Large intestine (tissue), 3 donors: ENCODE data around the gene PRR9. TPM values are rescaled to one million over a fixed set of nuclear protein-coding genes. Genes with fewer than 3 reads are reported as not detected.

Source experiments
- DNase-seq, 2 donors: peaks; one replicate each; pipeline versions ENCODE4 v3.0.0 to v3.0.0-alpha.2; 2013
- H3K27ac ChIP-seq: one replicate; pipeline ENCODE4 v1.5.1; 2013; ENCODE audit warnings: low read length
- H3K27me3 ChIP-seq: 2 replicates; pipeline ENCODE4 v1.6.1; 2013; ENCODE audit warnings: low read length; ENCODE audit not compliant: control insufficient read depth, insufficient read depth
- H3K36me3 ChIP-seq: 2 replicates; pipeline ENCODE4 v1.6.1; 2013; ENCODE audit warnings: low read length; ENCODE audit not compliant: control insufficient read depth, insufficient read depth
- H3K4me1 ChIP-seq: one replicate; pipeline ENCODE4 v1.6.1; 2013; ENCODE audit warnings: low read length; ENCODE audit not compliant: control insufficient read depth, insufficient read depth
- H3K4me3 ChIP-seq: one replicate; pipeline ENCODE4 v1.5.1; 2013; ENCODE audit warnings: low read length
- H3K9me3 ChIP-seq: one replicate; pipeline ENCODE4 v1.6.1; 2013; ENCODE audit warnings: mild to moderate bottlenecking, low read depth, low read length, moderate library complexity; ENCODE audit not compliant: control insufficient read depth
- WGBS: methylation state at CpG from one replicate; pipeline ENCODE4 v1.1.5; 2013; ENCODE audit warnings: low lambda C conversion rate; ENCODE audit not compliant: insufficient coverage; 5-methylcytosine and 5-hydroxymethylcytosine counted together
- polyA plus RNA-seq: library from polyadenylated mRNA; unstranded; fragments of 120-200 nt; gene quantifications from one replicate; pipeline ENCODE4 v1.2.1, GENCODE V29; 2013

PRR9 gene
- polyA plus RNA-seq, 1 donor = 0.06 TPM

GRCh38 chr1:153262070-153262366 is 44.6 kb downstream of the PRR9 start:
- no peaks in the 10 kb centered on the region for H3K9me3 ChIP-seq
- H3K36me3 ChIP-seq = no peaks in the 10 kb centered on the region
- DNase-seq = no peak
- H3K27ac ChIP-seq = no peak overlapping the region
- no CpG with 5 or more reads among the region's 6 CpGs for WGBS
- H3K4me3 ChIP-seq = no peak overlapping the region
- H3K27me3 ChIP-seq = peaks cover 66% of the 10 kb centered on the region
- H3K4me1 ChIP-seq = peaks cover 3% of the 10 kb centered on the region

DNA sequence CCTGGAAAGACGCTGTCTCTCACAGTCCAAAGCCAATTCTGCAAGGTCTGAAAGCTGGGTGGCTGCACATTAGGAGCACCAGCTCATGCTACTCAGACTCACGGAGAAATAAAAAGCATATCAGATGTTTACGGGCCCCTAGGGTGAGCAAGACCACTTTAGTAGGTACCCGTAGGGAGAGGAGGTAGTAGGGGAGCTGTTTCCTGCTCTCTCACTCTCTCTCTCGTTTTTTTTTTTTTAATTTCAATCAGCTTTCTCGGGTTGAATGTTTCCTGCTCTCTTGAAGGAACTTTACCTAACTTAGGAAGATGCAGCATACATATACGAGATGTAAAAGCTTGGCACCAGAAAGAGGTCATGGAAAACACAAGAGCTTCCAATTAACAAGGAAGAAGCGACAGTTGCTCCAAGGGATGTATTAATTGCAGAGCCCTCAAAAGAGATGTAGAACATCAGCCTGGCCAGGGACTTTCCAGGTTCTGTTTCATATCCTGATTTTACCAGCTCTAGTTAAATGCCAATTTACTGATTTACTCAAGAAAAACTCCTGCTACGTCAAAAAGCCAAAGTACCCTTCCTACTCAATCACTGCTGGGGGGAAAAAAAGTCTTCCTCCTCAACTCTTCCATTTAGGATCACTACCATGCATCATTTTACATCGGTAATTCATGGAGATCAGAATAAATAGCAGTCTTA is 45.2 kb downstream of the PRR9 start:
- H3K27ac ChIP-seq = no peak overlapping the region
- no peak overlapping the region for H3K4me3 ChIP-seq
- no peak for DNase-seq
- 50% methylated on average over 6 of the region's 10 CpGs for WGBS
- no peaks in the 10 kb centered on the region for H3K36me3 ChIP-seq
- peaks cover 3% of the 10 kb centered on the region for H3K4me1 ChIP-seq
- peaks cover 62% of the 10 kb centered on the region for H3K27me3 ChIP-seq
- no peaks in the 10 kb centered on the region for H3K9me3 ChIP-seq

GRCh38 chr1:153265457-153265856 is 48.1 kb downstream of the PRR9 start:
- WGBS = no CpG with 5 or more reads among the region's 1 CpG
- peaks cover 3% of the 10 kb centered on the region for H3K4me1 ChIP-seq
- H3K4me3 ChIP-seq = no peak overlapping the region
- DNase-seq = no peak
- no peak overlapping the region for H3K27ac ChIP-seq
- no peaks in the 10 kb centered on the region for H3K36me3 ChIP-seq
- no peaks in the 10 kb centered on the region for H3K9me3 ChIP-seq
- H3K27me3 ChIP-seq = peaks cover 42% of the 10 kb centered on the region

Other genes starting within 250 kb of the PRR9 start
- gene SPRR4, start 246.9 kb upstream of the PRR9 start, polyA plus RNA-seq = not detected
- not detected for gene SPRR1A, start 233.5 kb upstream of the PRR9 start, polyA plus RNA-seq
- not detected for gene SPRR3, start 215.8 kb upstream of the PRR9 start, polyA plus RNA-seq
- gene SPRR1B, start 186.4 kb upstream of the PRR9 start, polyA plus RNA-seq = not detected
- gene SPRR2D, start 176.5 kb upstream of the PRR9 start, polyA plus RNA-seq = not detected
- not detected for gene SPRR2A, start 160.1 kb upstream of the PRR9 start, polyA plus RNA-seq
- not detected for gene SPRR2B, start 146.0 kb upstream of the PRR9 start, polyA plus RNA-seq
- not detected for gene SPRR2E, start 123.1 kb upstream of the PRR9 start, polyA plus RNA-seq
- gene SPRR2F, start 104.1 kb upstream of the PRR9 start, polyA plus RNA-seq = 1.3 TPM
- not detected for gene SPRR2G, start 66.7 kb upstream of the PRR9 start, polyA plus RNA-seq
- not detected for gene LELP1, start 14.2 kb upstream of the PRR9 start, polyA plus RNA-seq
- gene LORICRIN, start 42.1 kb downstream of the PRR9 start, polyA plus RNA-seq = not detected
- not detected for gene PGLYRP3, start 95.4 kb downstream of the PRR9 start, polyA plus RNA-seq
- 0.31 TPM for gene PGLYRP4, start 131.3 kb downstream of the PRR9 start, polyA plus RNA-seq
- 40.3 TPM for gene S100A9, start 140.3 kb downstream of the PRR9 start, polyA plus RNA-seq
- 0.36 TPM for gene S100A12, start 158.0 kb downstream of the PRR9 start, polyA plus RNA-seq
- 2.5 TPM for gene S100A8, start 173.5 kb downstream of the PRR9 start, polyA plus RNA-seq
- gene S100A7A, start 198.9 kb downstream of the PRR9 start, polyA plus RNA-seq = not detected
- gene S100A7, start 243.1 kb downstream of the PRR9 start, polyA plus RNA-seq = not detected